HepG2 (cell line): Measurements from ENCODE around the gene TUBG1. TPM values are rescaled to one million over a fixed set of nuclear protein-coding genes. Genes with fewer than 3 reads are reported as not detected.

ENCODE experiments used
- ATAC-seq: fragments of 200-7000 bp; cut with Tn5 transposase; 3 replicates; pipeline ENCODE4 v1.9.1; 2020; ENCODE audit warnings: mild to moderate bottlenecking, moderate library complexity
- BruUV-seq: library from RNA; stranded (reverse); fragments of 400-500 nt; replicated peaks from 2 replicates; lab custom pipeline; 2021; lab: Mats Ljungman, UMichigan
- CTCF ChIA-PET: fragments of 300-600 bp; formaldehyde crosslinking; extraction: SDS; loops from one replicate; lab custom pipeline; 2021; ENCODE audit warnings: low total read pairs, inconsistent platforms, low intra/inter-chr PET ratio; lab: Yijun Ruan, JAX
- POLR2A ChIA-PET: fragments of 350-600 bp; sonication (Branson Sonifier 250); formaldehyde crosslinking; loops from one replicate; lab custom pipeline; 2020; ENCODE audit warnings: antibody characterized with exemption, inconsistent platforms; lab: Yijun Ruan, JAX
- DNase-seq: peaks from one replicate; pipeline ENCODE4 v3.0.0-alpha.2; 2015; ENCODE audit warnings: low spot score
- FAIRE-seq: peaks from 3 replicates; lab custom pipeline; 2011; peaks lifted over from hg19 to GRCh38; lab: Jason Lieb, UNC
- H2AFZ ChIP-seq: one replicate; pipeline ENCODE4 v1.6.1; 2011; ENCODE audit warnings: low read length, inconsistent platforms
- H3K27ac ChIP-seq: fragments of 300-600 bp; 3 replicates; pipeline ENCODE4 v1.8.0; 2011; ENCODE audit warnings: mixed run types, mild to moderate bottlenecking, mixed read lengths, low read length, inconsistent platforms; ENCODE audit not compliant: insufficient read depth; ENCODE audit errors: extremely low read length
- H3K27me3 ChIP-seq, 2 experiments: fragments of 200-600 bp in 1 of 2; 2 replicates in 1 of 2; 3 replicates in 1 of 2; pipeline versions ENCODE4 v1.6.0 to v1.8.0; 2011; ENCODE audit warnings: low read length in 2 of 2, mild to moderate bottlenecking in 2 of 2, moderate library complexity in 2 of 2, inconsistent platforms in 1 of 2; ENCODE audit not compliant: insufficient read depth in 2 of 2, control insufficient read depth in 1 of 2
- H3K36me3 ChIP-seq, 2 experiments: fragments of 200-600 bp in 1 of 2; replicated peaks in 1 of 2; 2 replicates in 1 of 2; 3 replicates in 1 of 2; pipeline versions ENCODE4 v1.5.1 to v1.8.0; 2011; ENCODE audit warnings: low read length in 2 of 2, inconsistent platforms in 1 of 2; ENCODE audit not compliant: insufficient read depth in 2 of 2, control insufficient read depth in 1 of 2
- H3K4me1 ChIP-seq: 2 replicates; pipeline ENCODE4 v1.5.1; 2012; ENCODE audit warnings: low read length, inconsistent platforms; ENCODE audit not compliant: insufficient read depth
- H3K4me2 ChIP-seq: 2 replicates; pipeline ENCODE4 v1.6.0; 2011; ENCODE audit warnings: low read depth, low read length, inconsistent platforms
- H3K4me3 ChIP-seq, 3 experiments: fragments of 200-600 bp in 1 of 3; sonication (generic), shearing (Covaris generic) in 1 of 3; replicated peaks in 1 of 3; 2 replicates each; pipeline ENCODE4 v1.5.1; 2011 to 2016; ENCODE audit warnings: low read length in 3 of 3, inconsistent platforms in 2 of 3, low read depth in 2 of 3, mild to moderate bottlenecking in 2 of 3, control low read depth in 1 of 3, mixed read lengths in 1 of 3; ENCODE audit not compliant: insufficient read depth in 1 of 3
- H3K79me2 ChIP-seq: one replicate; pipeline ENCODE4 v1.6.1; 2011; ENCODE audit warnings: low read length, inconsistent platforms; ENCODE audit not compliant: insufficient read depth
- H3K9ac ChIP-seq: 2 replicates; pipeline ENCODE4 v1.6.0; 2011; ENCODE audit warnings: mild to moderate bottlenecking, low read depth, low read length, inconsistent platforms; ENCODE audit not compliant: insufficient read depth
- H3K9me3 ChIP-seq: 2 replicates; pipeline ENCODE4 v1.5.1; 2012; ENCODE audit warnings: mild to moderate bottlenecking, low read length
- H4K20me1 ChIP-seq: 2 replicates; pipeline ENCODE4 v1.6.0; 2011; ENCODE audit warnings: inconsistent platforms, mild to moderate bottlenecking, low read length, moderate library complexity; ENCODE audit not compliant: insufficient read depth
- CENPT ChIP-seq: sonication (generic); formaldehyde crosslinking; IDR thresholded peaks from 2 replicates; pipeline ENCODE4 v1.8.0; 2022; ENCODE audit warnings: low read depth, mild to moderate bottlenecking, moderate library complexity, missing genetic modification reagents
- FOXO1 ChIP-seq: sonication (generic); formaldehyde crosslinking; IDR thresholded peaks from 2 replicates; pipeline ENCODE4 v1.4.0; 2020; ENCODE audit warnings: missing genetic modification reagents
- HNRNPUL1 ChIP-seq: fragments of 200-400 bp; formaldehyde crosslinking; IDR thresholded peaks from 2 replicates; pipeline ENCODE4 v1.6.1; 2017; ENCODE audit warnings: low read depth, mild to moderate bottlenecking, low read length, moderate library complexity
- KLF15 ChIP-seq: sonication (generic); formaldehyde crosslinking; IDR thresholded peaks from 2 replicates; pipeline ENCODE4 v1.8.1; 2023; ENCODE audit warnings: borderline replicate concordance, mild to moderate bottlenecking, inconsistent platforms, missing genetic modification reagents, mixed read lengths
- PAXIP1 ChIP-seq: sonication (generic); formaldehyde crosslinking; conservative IDR thresholded peaks from 2 replicates; pipeline ENCODE4 v1.4.0; 2020; ENCODE audit warnings: mild to moderate bottlenecking, missing genetic modification reagents, moderate library complexity
- SMAD1 ChIP-seq: sonication (generic); formaldehyde crosslinking; IDR thresholded peaks from 2 replicates; pipeline ENCODE4 v1.4.0; 2020; ENCODE audit warnings: missing genetic modification reagents, low read depth, mild to moderate bottlenecking, borderline replicate concordance
- SMAD9 ChIP-seq: sonication (generic); formaldehyde crosslinking; IDR thresholded peaks from 2 replicates; pipeline ENCODE4 v1.5.1; 2020; ENCODE audit warnings: mild to moderate bottlenecking, missing genetic modification reagents
- TBX3 ChIP-seq: fragments of 450-650 bp; IDR thresholded peaks from 2 replicates; pipeline ENCODE4 v1.6.1; 2017; ENCODE audit warnings: antibody characterized with exemption, mild to moderate bottlenecking, inconsistent platforms, borderline replicate concordance
- TGIF2 ChIP-seq: IDR thresholded peaks from 2 replicates; pipeline ENCODE4 v1.6.1; 2016; ENCODE audit warnings: control low read depth, missing compliant biosample characterization
- THYN1 ChIP-seq: sonication (generic); formaldehyde crosslinking; IDR thresholded peaks from 2 replicates; pipeline ENCODE4 v1.8.1; 2023; ENCODE audit warnings: low read depth, mild to moderate bottlenecking, moderate library complexity, missing genetic modification reagents, borderline replicate concordance
- ZNF746 ChIP-seq: sonication (generic); formaldehyde crosslinking; IDR thresholded peaks from 2 replicates; pipeline ENCODE4 v1.8.0; 2022; ENCODE audit warnings: mild to moderate bottlenecking, missing genetic modification reagents
- ZNF773 ChIP-seq: sonication (generic); formaldehyde crosslinking; IDR thresholded peaks from 2 replicates; pipeline ENCODE4 v1.4.0; 2020; ENCODE audit warnings: missing genetic modification reagents, borderline replicate concordance
- WGBS: methylation state at CpG from one replicate; pipeline ENCODE4 v1.1.6; 2017; ENCODE audit warnings: low lambda C conversion rate; 5-methylcytosine and 5-hydroxymethylcytosine counted together
- in situ Hi-C: cut with HindIII; loops from 2 replicates; pipeline ENCODE4 v1.10.0; 2017; ENCODE audit warnings: low pct_unique_long_range_greater_than_20kb; ENCODE audit not compliant: extremely low pct_ligation_motif_present
- intact Hi-C: fragments of 100-400 bp; cut with micrococcal nuclease; formaldehyde crosslinking; loops from one replicate; pipeline ENCODE4 v1.10.0; 2022; ENCODE audit not compliant: unreplicated experiment
- polyA plus RNA-seq, 8 experiments: library from polyadenylated mRNA; depleted of rRNA in 3 of 8; stranded (reverse) in 7 of 8; unstranded in 1 of 8; fragments of >200 nt; fragmentation: Illumina TruSeq in 4 of 8; extraction: Trizol in 4 of 8; gene quantifications; 2 replicates each; pipeline versions ENCODE4 v1.2.1 to v1.2.3, GENCODE V29; 2011 to 2016; ENCODE audit warnings: low read depth in 4 of 8, missing spikeins in 1 of 8, mixed read lengths in 1 of 8; ENCODE audit not compliant: insufficient read depth in 1 of 8
- total RNA-seq, 5 experiments: library from RNA; depleted of rRNA; stranded (reverse); fragments of >200 nt; fragmentation: Illumina TruSeq; extraction: Trizol; gene quantifications; 2 replicates each; pipeline ENCODE4 v1.2.3, GENCODE V29; 2016; ENCODE audit warnings: low read depth in 1 of 5
- TF ChIP-seq, protein P1 (sequence below): sonication (generic); formaldehyde crosslinking; conservative IDR thresholded peaks from 2 replicates; pipeline ENCODE4 v1.4.0; 2020; ENCODE audit warnings: missing genetic modification reagents

The TUBG1 gene
- total and polyA plus RNA-seq, 2 of the 13 experiments (the other 11 are each of a cell fraction or from before 2014, with no cell fraction given) = 74.1 to 137 TPM

DNA sequence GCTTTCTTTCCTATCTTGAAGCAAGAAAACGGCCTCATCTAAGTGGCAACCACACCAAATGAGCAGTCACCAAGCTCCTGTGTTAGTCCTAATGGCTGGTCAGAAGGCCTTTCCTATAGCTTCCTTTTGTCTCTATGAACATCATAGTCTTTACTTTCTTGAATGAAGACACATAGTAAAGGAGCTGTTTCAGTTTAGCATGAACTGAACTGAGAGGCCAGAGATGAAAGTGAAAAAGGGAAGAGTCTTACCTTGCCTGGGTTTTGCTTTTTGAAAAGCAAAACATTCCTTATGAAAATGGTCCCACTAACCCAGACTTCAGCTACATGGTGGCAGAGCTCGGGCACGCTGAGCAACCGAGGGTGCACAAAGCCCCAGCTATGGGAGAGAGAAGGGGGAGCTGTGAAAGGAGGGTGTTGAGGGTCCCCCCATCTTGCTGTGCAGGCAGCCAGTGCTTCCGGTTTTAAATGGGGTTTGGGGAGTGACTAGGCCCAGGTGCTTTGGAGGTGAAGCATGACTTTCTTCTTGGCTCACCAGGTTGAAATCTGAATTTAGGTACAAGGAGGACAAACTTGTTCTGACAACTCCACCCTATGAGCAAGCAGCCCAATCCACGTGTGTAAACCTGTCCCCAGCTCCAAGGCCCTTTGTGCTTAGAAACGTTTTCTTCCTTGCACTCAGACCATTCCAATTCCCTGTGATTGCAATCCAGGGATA, 22.8 kb upstream of the TUBG1 start (continued):
- TF ChIP-seq THYN1 (CRISPR knock-in tag) = no peak
- TF ChIP-seq SMAD1 = no peak

- no TSS peak for BruUV-seq
- CTCF ChIA-PET = no interaction called here
- no peak for ATAC-seq
- Histone ChIP-seq H2AFZ (no peak overlapping the region), H3K4me3 (no peak overlapping the region), H3K79me2 (no peaks in the 10 kb centered on the region), H3K4me2 (no peak overlapping the region), H3K27ac (no peak overlapping the region), H4K20me1 (no peaks in the 10 kb centered on the region), H3K9ac (no peak overlapping the region), H3K36me3 (peaks cover 28 to 61% of the 10 kb centered on the region in 2 experiments), H3K4me1 (no peaks in the 10 kb centered on the region), H3K27me3 (no peaks in the 10 kb centered on the region), H3K9me3 (no peaks in the 10 kb centered on the region)
- intact Hi-C loops = no loop called here
- no peak for DNase-seq
- 98% methylated on average over 2 of the region's 2 CpGs for WGBS
- in situ Hi-C loops = no loop called here
- POLR2A ChIA-PET = no interaction called here
- FAIRE-seq = no peak
- TF ChIP-seq TBX3 = no peak
- no peak for TF ChIP-seq CENPT (CRISPR knock-in tag)
- TF ChIP-seq HNRNPUL1 = no peak
- TF ChIP-seq SMAD9 (CRISPR knock-in tag) = no peak
- no peak for TF ChIP-seq PAXIP1
- no peak for TF ChIP-seq KLF15
- TF ChIP-seq TGIF2 (CRISPR knock-in tag) = no peak
- TF ChIP-seq ZNF746 (CRISPR knock-in tag) = no peak
- TF ChIP-seq, protein P1, sequence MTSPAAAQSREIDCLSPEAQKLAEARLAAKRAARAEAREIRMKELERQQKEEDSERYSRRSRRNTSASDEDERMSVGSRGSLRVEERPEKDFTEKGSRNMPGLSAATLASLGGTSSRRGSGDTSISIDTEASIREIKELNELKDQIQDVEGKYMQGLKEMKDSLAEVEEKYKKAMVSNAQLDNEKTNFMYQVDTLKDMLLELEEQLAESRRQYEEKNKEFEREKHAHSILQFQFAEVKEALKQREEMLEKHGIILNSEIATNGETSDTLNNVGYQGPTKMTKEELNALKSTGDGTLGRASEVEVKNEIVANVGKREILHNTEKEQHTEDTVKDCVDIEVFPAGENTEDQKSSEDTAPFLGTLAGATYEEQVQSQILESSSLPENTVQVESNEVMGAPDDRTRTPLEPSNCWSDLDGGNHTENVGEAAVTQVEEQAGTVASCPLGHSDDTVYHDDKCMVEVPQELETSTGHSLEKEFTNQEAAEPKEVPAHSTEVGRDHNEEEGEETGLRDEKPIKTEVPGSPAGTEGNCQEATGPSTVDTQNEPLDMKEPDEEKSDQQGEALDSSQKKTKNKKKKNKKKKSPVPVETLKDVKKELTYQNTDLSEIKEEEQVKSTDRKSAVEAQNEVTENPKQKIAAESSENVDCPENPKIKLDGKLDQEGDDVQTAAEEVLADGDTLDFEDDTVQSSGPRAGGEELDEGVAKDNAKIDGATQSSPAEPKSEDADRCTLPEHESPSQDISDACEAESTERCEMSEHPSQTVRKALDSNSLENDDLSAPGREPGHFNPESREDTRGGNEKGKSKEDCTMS (CRISPR knock-in tag) = no peak
- TF ChIP-seq ZNF773 (CRISPR knock-in tag) = no peak
- no peak for TF ChIP-seq FOXO1
Measured at GRCh38 chr17:42590886-42591285, 18.6 kb upstream of the TUBG1 start.
